ENCODE measurements around the gene RTN4R.
A peak's percentile ranks its signal among the peaks of the same experiment; 100 is the strongest.

The RTN4R gene

DNA sequence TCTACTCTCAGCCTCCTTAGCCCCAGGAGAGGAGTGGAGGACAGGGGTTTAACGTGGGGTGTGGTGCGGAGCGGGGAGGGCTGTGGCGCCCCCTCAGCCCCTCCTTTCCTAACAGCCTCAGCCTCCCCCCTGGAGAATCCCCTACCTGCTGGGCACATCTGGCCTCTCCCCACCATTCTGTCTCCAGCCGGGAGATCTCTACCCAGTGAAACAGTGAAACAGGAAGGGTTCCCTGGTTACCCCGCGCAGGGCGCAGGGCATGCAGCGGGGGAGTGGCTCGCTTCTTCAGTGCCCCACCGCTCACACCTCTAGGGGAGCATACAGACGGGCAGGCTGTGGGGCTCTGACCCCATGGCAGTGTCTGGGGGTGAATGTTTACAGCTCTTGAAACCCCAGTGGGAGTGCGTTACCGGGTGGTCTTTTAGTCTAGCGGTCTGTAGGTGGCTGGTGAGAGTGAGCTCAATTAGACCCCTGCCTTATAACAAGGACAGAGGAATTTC, 62.6 kb downstream of the RTN4R start:
- peak overlapping the region; percentile 59 for H3K4me3 ChIP-seq (ENCODE audit: low read depth, low read length, poor library complexity, severe bottlenecking)
- H3K79me2 ChIP-seq (ENCODE audit: insufficient read depth, low read length): no peaks in the 10 kb centered on the region
- no peaks in the 10 kb centered on the region for H3K9me3 ChIP-seq (ENCODE audit: low read length)
- TF ChIP-seq, protein P1, sequence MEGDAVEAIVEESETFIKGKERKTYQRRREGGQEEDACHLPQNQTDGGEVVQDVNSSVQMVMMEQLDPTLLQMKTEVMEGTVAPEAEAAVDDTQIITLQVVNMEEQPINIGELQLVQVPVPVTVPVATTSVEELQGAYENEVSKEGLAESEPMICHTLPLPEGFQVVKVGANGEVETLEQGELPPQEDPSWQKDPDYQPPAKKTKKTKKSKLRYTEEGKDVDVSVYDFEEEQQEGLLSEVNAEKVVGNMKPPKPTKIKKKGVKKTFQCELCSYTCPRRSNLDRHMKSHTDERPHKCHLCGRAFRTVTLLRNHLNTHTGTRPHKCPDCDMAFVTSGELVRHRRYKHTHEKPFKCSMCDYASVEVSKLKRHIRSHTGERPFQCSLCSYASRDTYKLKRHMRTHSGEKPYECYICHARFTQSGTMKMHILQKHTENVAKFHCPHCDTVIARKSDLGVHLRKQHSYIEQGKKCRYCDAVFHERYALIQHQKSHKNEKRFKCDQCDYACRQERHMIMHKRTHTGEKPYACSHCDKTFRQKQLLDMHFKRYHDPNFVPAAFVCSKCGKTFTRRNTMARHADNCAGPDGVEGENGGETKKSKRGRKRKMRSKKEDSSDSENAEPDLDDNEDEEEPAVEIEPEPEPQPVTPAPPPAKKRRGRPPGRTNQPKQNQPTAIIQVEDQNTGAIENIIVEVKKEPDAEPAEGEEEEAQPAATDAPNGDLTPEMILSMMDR (IDR thresholded peaks at IDR 0.05; ENCODE audit: low read length): no peak
- no peak for TF ChIP-seq EZH2 (IDR thresholded peaks at IDR 0.05; ENCODE audit: borderline replicate concordance, low read length)
- H3K9me2 ChIP-seq (ENCODE audit: low read depth, low read length): no peaks in the 10 kb centered on the region
- H3K27me3 ChIP-seq (ENCODE audit: insufficient read depth, low read length): 0 out of 2 replicates have a peak, but pooled peaks cover 3% of the 10 kb centered on the region
- H4K20me1 ChIP-seq (ENCODE audit: insufficient read depth, low read length): no peaks in the 10 kb centered on the region
- H3K4me1 ChIP-seq (ENCODE audit: insufficient read depth, low read length, severe bottlenecking): peaks cover 21% of the 10 kb centered on the region
- H3K9ac ChIP-seq (ENCODE audit: low read length): no peak overlapping the region
- peak overlapping the region; percentile 62 for H3K4me2 ChIP-seq (ENCODE audit: low read length)
- H2AFZ ChIP-seq (ENCODE audit: low read length): no peak overlapping the region; the same call in 1 of the 2 replicates
- no peak overlapping the region for H3K27ac ChIP-seq (ENCODE audit: low read depth, low read length, poor library complexity, severe bottlenecking)
- H3F3A ChIP-seq (ENCODE audit: insufficient read depth, low read length): no peaks in the 10 kb centered on the region
- H3K36me3 ChIP-seq (ENCODE audit: insufficient read depth, low read length): no peaks in the 10 kb centered on the region

DNA sequence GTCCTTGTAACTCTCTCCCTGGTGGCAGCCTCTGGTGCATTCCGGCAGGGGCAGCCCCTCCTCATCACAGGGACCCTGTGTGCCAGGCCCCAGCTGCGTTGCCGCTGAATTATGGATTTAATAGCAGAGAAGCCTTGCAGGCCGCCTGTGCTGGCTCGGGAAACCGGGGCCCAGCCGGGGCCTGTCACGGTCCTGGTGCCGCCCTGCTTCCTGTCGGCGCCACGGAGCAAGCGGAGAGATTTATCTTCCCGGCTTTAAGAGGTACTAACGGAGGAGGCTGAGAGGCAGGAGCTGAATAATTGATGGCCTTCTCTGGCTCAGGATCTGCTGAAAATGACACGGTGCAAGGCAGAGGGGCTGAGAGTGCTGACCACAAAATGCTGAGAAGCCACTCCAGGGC, 63.3 kb downstream of the RTN4R start:
- Histone ChIP-seq H3K4me1 (ENCODE audit: insufficient read depth, low read length, severe bottlenecking) (peaks cover 21% of the 10 kb centered on the region), H4K20me1 (ENCODE audit: insufficient read depth, low read length) (no peaks in the 10 kb centered on the region), H3K36me3 (ENCODE audit: insufficient read depth, low read length) (no peaks in the 10 kb centered on the region), H3K9me3 (ENCODE audit: low read length) (no peaks in the 10 kb centered on the region), H3K27me3 (ENCODE audit: insufficient read depth, low read length) (0 out of 2 replicates have a peak, but pooled peaks cover 3% of the 10 kb centered on the region), H3K79me2 (ENCODE audit: insufficient read depth, low read length) (no peaks in the 10 kb centered on the region), H3K4me2 (ENCODE audit: low read length) (no peak overlapping the region), H3F3A (ENCODE audit: insufficient read depth, low read length) (no peaks in the 10 kb centered on the region), H3K9ac (ENCODE audit: low read length) (no peak overlapping the region), H2AFZ (ENCODE audit: low read length) (no peak overlapping the region), H3K9me2 (ENCODE audit: low read depth, low read length) (no peaks in the 10 kb centered on the region), H3K27ac (ENCODE audit: low read depth, low read length, poor library complexity, severe bottlenecking) (no peak overlapping the region), H3K4me3 (ENCODE audit: low read depth, low read length, poor library complexity, severe bottlenecking) (no peak overlapping the region)
- no peak for TF ChIP-seq EZH2 (IDR thresholded peaks at IDR 0.05; ENCODE audit: borderline replicate concordance, low read length)
- TF ChIP-seq, protein P1 (IDR thresholded peaks at IDR 0.05; ENCODE audit: low read length): no peak

DNA sequence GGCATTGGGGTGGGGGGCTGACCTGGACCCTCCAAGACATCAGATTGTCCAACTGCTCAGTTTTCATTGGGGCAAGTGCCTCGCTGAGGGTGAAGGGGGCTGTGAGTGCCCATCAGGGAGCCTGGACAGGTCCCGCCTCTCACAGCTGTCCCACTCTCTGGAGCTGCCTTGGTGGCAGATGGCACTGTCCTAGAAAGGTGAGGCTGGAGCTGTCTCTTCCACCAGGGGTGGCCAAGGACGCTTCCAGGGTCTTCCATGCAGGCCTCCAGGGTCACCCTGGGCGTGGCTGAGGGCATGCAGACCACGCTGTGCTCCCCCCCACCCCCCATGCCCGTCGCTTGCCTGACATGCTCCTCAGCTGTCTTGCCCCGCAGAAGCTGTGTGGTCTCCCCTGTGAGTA, 63.8 kb downstream of the RTN4R start:
- no peak for TF ChIP-seq EZH2 (IDR thresholded peaks at IDR 0.05; ENCODE audit: borderline replicate concordance, low read length)
- H3K9me3 ChIP-seq (ENCODE audit: low read length): no peaks in the 10 kb centered on the region
- H2AFZ ChIP-seq (ENCODE audit: low read length): no peak overlapping the region
- H3K36me3 ChIP-seq (ENCODE audit: insufficient read depth, low read length): no peaks in the 10 kb centered on the region
- 0 out of 2 replicates have a peak, but pooled peaks cover 3% of the 10 kb centered on the region for H3K27me3 ChIP-seq (ENCODE audit: insufficient read depth, low read length)
- H3K4me2 ChIP-seq (ENCODE audit: low read length): no peak overlapping the region
- H3F3A ChIP-seq (ENCODE audit: insufficient read depth, low read length): no peaks in the 10 kb centered on the region
- H3K4me1 ChIP-seq (ENCODE audit: insufficient read depth, low read length, severe bottlenecking): peaks cover 21% of the 10 kb centered on the region
- H3K79me2 ChIP-seq (ENCODE audit: insufficient read depth, low read length): no peaks in the 10 kb centered on the region
- H3K9ac ChIP-seq (ENCODE audit: low read length): no peak overlapping the region
- no peak overlapping the region for H3K27ac ChIP-seq (ENCODE audit: low read depth, low read length, poor library complexity, severe bottlenecking)
- H4K20me1 ChIP-seq (ENCODE audit: insufficient read depth, low read length): no peaks in the 10 kb centered on the region
- H3K4me3 ChIP-seq (ENCODE audit: low read depth, low read length, poor library complexity, severe bottlenecking): no peak overlapping the region
- H3K9me2 ChIP-seq (ENCODE audit: low read depth, low read length): no peaks in the 10 kb centered on the region
